Right forelimb (tissue), 1 donor: ENCODE measurements around the gene CAB39L.

Experiments used
- DNase-seq: peaks from one replicate; pipeline ENCODE4 v3.0.0-alpha.2; 2018

CAB39L gene

DNA sequence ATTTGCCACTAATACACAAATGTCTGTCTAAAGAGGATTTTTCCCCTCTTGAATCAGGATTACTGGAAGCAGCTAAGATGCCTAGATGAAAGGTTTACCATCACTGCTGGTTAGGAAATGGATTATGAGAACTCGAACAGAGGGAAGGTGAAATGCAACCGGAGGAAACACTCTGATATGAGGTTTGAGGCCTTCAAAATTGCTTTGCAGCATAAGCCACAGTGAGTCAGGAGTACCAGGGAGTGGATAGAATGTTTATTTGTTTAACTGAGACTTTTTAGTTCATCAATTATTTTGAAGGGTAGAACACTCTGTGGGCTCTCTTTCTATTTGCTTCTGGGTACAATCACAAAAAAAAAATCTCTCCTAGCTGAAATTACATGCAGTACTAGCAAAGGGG is 178.0 kb downstream of the CAB39L start:
- DNase-seq, result no peak

DNA sequence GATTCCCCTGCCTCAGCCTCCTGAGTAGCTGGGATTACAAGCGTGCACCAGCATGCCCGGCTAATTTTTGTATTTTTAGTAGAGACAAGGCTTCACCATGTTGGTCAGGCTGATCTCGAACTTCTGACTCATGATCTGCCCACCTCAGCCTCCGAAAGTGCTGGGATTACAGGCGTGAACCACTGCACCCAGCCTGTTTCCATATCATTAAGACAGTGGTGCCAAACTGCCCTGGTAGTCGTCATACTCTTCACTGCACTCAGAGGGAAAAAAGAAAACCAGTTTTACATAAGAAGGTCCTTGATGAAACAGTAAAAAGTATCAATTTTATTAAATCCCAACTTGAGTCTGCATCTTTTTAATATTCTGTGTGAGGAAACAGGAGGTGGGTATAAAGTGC is 181.2 kb downstream of the CAB39L start:
- no peak for DNase-seq

DNA sequence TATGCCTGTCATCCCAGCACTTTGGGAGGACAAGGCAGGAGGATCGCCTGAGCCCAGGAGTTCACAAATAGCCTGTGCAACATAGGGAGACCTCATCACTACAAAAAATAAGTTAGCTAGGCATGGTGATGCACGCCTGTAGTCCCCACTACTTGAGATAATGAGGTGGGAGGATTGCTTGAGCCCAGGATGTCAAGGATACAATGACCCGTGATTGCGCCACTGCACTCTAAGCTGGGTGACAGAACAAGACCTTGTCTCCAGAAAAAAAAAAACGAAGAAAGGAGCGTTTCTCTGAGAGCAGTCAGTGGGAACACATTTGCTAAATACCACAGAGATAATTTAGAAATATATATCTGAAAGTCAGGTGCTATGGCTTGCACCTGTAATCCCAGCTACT is 184.3 kb downstream of the CAB39L start:
- DNase-seq, result no peak
